Lung (tissue), 12 donors: ENCODE data around the gene RHOT2. TPM values are rescaled to one million over a fixed set of nuclear protein-coding genes. Genes with fewer than 3 reads are reported as not detected.
A peak's percentile ranks its signal among the peaks of the same experiment; 100 is the strongest.

Source experiments
- ATAC-seq: fragments of 200-7000 bp; cut with Tn5 transposase; one replicate; pipeline ENCODE4 v1.9.1; 2020; ENCODE audit warnings: moderate number of reproducible peaks; ENCODE audit not compliant: insufficient read depth, low FRiP score
- DNase-seq, 3 donors: peaks; one replicate each; pipeline ENCODE4 v3.0.0-alpha.2; 2013 to 2017
- H3K27ac ChIP-seq, 2 donors: one replicate each; pipeline ENCODE4 v1.5.1; 2013; ENCODE audit warnings: mild to moderate bottlenecking in 2 of 2, moderate library complexity in 2 of 2, control low read depth in 1 of 2, inconsistent platforms in 1 of 2, low read depth in 1 of 2, low read length in 1 of 2
- H3K27me3 ChIP-seq, 3 donors: one replicate each; pipeline ENCODE4 v1.5.1; 2013; ENCODE audit warnings: low read length in 2 of 3; ENCODE audit not compliant: control insufficient read depth in 3 of 3, insufficient read depth in 3 of 3
- H3K36me3 ChIP-seq, 4 donors: one replicate each; pipeline ENCODE4 v1.5.1; 2013; ENCODE audit warnings: low read length in 4 of 4, mild to moderate bottlenecking in 1 of 4, moderate library complexity in 1 of 4; ENCODE audit not compliant: control insufficient read depth in 4 of 4, insufficient read depth in 4 of 4
- H3K4me1 ChIP-seq, 5 donors: one replicate each; pipeline ENCODE4 v1.5.1; 2013; ENCODE audit warnings: low read length in 5 of 5, mild to moderate bottlenecking in 2 of 5, moderate library complexity in 1 of 5; ENCODE audit not compliant: control insufficient read depth in 5 of 5, insufficient read depth in 5 of 5
- H3K4me3 ChIP-seq: one replicate; pipeline ENCODE4 v1.5.1; 2013; ENCODE audit warnings: mild to moderate bottlenecking, control low read depth, moderate library complexity
- H3K9ac ChIP-seq, 2 donors: one replicate each; pipeline ENCODE4 v1.5.1; 2013; ENCODE audit warnings: low read length in 2 of 2, control low read depth in 1 of 2; ENCODE audit not compliant: insufficient read depth in 1 of 2
- H3K9me3 ChIP-seq, 4 donors: one replicate each; pipeline ENCODE4 v1.5.1; 2013; ENCODE audit warnings: low read length in 3 of 4, mild to moderate bottlenecking in 1 of 4, moderate library complexity in 1 of 4; ENCODE audit not compliant: control insufficient read depth in 4 of 4, insufficient read depth in 3 of 4
- CTCF ChIP-seq: IDR thresholded peaks from 2 replicates; pipeline ENCODE4 v1.5.1; 2012; ENCODE audit warnings: mild to moderate bottlenecking; ENCODE audit errors: control extremely low read depth, extremely low read depth
- WGBS, 2 donors: extraction: QIAGEN DNeasy Blood & Tissue Kit; methylation state at CpG; one replicate each; pipeline ENCODE4 v1.1.7; 2013; 5-methylcytosine and 5-hydroxymethylcytosine counted together
- polyA plus RNA-seq, 2 donors: library from polyadenylated mRNA; stranded (reverse); fragments of 200-250 nt; gene quantifications; one replicate each; pipeline ENCODE4 v1.2.1, GENCODE V29; 2013
- total RNA-seq, 2 donors: library from RNA; depleted of rRNA in 1 of 2; stranded (reverse); fragments of >200 nt in 1 of 2; gene quantifications; one replicate each; pipeline ENCODE4 v1.2.1, GENCODE V29; 2014 to 2021
- donor health status: control.
- donor health status: control.
- donor health status: Bipolar disorder and iron deficiency.
- donor health status: healthy.
- donor health status: DM: yes; HTN: yes; CAD: no.

Gene RHOT2
- total and polyA plus RNA-seq, 4 donors = 40.5 to 121 (median 115) TPM

- Histone ChIP-seq H3K9me3 (no peaks in the 10 kb centered on the region), H3K4me3 (peak within 1 kb of the TSS; percentile 86), H3K27me3 (no peaks in the 10 kb centered on the region), H3K36me3 (peaks cover 0 to 18% (median 0%) of the 10 kb centered on the region in 4 donors), H3K4me1 (peaks cover 0 to 27% (median 7%) of the 10 kb centered on the region in 5 donors), H3K27ac (peak within 1 kb of the TSS; percentile 97 to 98), H3K9ac (peak within 1 kb of the TSS; percentile 46 to 94)
- ATAC-seq (peak; percentile 89), DNase-seq (peak; percentile 95 to 96 (median 96))
- peak; percentile 1 for TF ChIP-seq CTCF
- WGBS, 2 donors = 0% methylated on average over 84 to 91 of the region's 91 CpGs
Measured at GRCh38 chr16:636206-637080, 31.5 kb upstream of the RHOT2 start, which contains the start of gene METTL26. METTL26 (minus strand) TSS chr16:636305; CDS start chr16:636290, 15 bp downstream.

- ATAC-seq (peak; percentile 87), DNase-seq (peak; percentile 30 to 96 (median 95))
- TF ChIP-seq CTCF = no peak
- H3K4me3 ChIP-seq = no peak overlapping the region
- H3K9me3 ChIP-seq = no peaks in the 10 kb centered on the region
- peak overlapping the region; percentile 97 to 98 for H3K27ac ChIP-seq
- peaks cover 0 to 31% (median 7%) of the 10 kb centered on the region in 5 donors for H3K4me1 ChIP-seq
- WGBS, 2 donors = 15 to 18% methylated on average over 51 to 53 of the region's 53 CpGs
- H3K9ac ChIP-seq = no peak overlapping the region
- peaks cover 0 to 18% (median 0%) of the 10 kb centered on the region in 4 donors for H3K36me3 ChIP-seq
- H3K27me3 ChIP-seq = no peaks in the 10 kb centered on the region
Measured at GRCh38 chr16:637081-638018, 30.6 kb upstream of the RHOT2 start.

- 88 to 95% methylated on average over 15 of the region's 15 CpGs for whole genome bisulfite sequencing, 2 donors
- Histone ChIP-seq H3K9ac (no peak overlapping the region), H3K27ac (peak overlapping the region in 1 of 2 donors; percentile 90), H3K4me3 (no peak overlapping the region), H3K27me3 (peaks cover 0 to under 1% (median 0%) of the 10 kb centered on the region in 3 donors), H3K36me3 (peaks cover 0 to 10% (median 0%) of the 10 kb centered on the region in 4 donors), H3K9me3 (no peaks in the 10 kb centered on the region), H3K4me1 (peaks cover 0 to 36% (median 7%) of the 10 kb centered on the region in 5 donors)
- TF ChIP-seq CTCF = no peak
- DNase-seq (no peak), ATAC-seq (no peak)
Measured at GRCh38 chr16:638034-638543, 29.8 kb upstream of the RHOT2 start.
